AG10803 (cell line): ENCODE results near the gene CCND1.

ENCODE experiments used
- DNase-seq: peaks from one replicate; pipeline ENCODE4 v3.0.0; 2010; ENCODE audit warnings: low read depth
- H3K4me3 ChIP-seq: 2 replicates; pipeline ENCODE4 v1.5.1; 2011; ENCODE audit warnings: mild to moderate bottlenecking, low read length, control low read depth
- TF ChIP-seq, protein P1 (sequence below): conservative IDR thresholded peaks from 2 replicates; pipeline ENCODE4 v1.5.1; 2011; ENCODE audit warnings: mild to moderate bottlenecking, low read length, control low read depth, inconsistent platforms

The CCND1 gene

DNA sequence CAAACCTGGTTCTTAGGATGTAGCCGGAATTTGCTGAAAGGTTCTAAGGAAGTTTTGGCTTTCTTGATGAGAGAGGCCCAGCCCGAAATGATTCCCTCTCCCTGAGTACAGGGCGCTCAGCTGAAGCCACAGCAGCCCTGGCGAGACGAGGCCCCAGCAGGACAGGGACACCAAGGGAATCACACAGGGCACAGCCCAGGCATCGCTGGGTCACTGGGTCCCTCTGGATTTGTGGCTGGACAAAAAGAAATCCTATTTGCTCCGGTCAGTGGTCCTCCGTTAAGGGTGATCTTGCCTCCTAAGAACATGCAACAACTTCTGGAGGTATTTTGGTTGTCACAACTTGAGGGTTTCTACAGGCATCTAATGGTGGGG, 56.5 kb downstream of the CCND1 start:
- TF ChIP-seq, protein P1, sequence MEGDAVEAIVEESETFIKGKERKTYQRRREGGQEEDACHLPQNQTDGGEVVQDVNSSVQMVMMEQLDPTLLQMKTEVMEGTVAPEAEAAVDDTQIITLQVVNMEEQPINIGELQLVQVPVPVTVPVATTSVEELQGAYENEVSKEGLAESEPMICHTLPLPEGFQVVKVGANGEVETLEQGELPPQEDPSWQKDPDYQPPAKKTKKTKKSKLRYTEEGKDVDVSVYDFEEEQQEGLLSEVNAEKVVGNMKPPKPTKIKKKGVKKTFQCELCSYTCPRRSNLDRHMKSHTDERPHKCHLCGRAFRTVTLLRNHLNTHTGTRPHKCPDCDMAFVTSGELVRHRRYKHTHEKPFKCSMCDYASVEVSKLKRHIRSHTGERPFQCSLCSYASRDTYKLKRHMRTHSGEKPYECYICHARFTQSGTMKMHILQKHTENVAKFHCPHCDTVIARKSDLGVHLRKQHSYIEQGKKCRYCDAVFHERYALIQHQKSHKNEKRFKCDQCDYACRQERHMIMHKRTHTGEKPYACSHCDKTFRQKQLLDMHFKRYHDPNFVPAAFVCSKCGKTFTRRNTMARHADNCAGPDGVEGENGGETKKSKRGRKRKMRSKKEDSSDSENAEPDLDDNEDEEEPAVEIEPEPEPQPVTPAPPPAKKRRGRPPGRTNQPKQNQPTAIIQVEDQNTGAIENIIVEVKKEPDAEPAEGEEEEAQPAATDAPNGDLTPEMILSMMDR = no peak
- H3K4me3 ChIP-seq = no peak overlapping the region
- DNase-seq = no peak

DNA sequence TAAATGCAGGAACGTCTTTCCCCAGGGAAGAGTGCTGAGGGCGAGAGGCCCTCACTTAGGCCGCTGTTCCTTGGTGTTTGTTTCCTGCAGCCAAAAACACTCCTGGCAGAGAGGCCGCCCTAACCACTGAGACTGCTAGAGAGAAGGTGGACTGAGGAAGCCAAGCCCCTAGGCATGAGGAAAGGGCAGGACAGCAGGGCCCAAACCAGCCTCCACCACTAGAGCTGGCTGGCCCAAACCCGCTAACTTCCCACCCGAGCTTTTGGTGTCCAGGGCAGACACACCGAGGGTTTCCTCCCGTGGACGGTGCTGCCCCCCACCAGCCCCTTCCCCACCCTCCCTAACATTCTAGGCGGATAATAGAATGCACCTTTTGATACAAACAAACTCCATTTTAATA, 56.9 kb downstream of the CCND1 start:
- H3K4me3 ChIP-seq = no peak overlapping the region
- TF ChIP-seq, protein P1 = no peak
- no peak for DNase-seq

DNA sequence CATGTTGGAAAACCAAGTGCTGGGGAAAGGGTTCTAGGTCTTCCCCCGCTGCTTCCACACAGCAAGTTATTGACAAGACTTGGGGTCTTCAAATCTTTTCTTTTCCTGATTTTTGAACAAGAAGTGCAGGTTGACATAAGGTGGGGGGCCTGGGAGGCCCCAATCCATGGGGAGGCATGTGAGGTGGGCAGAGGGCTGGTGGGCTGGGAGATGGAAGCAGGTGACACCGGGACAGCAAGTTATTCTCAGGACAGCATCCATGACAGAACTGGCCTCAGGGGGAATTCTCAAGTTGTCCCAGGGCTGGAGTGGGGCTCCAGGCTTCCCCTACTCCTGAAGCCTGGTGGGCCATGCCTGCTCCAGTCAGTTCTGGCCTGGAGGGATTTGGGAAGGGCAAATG, 57.4 kb downstream of the CCND1 start:
- TF ChIP-seq, protein P1 = no peak
- H3K4me3 ChIP-seq = no peak overlapping the region

DNA sequence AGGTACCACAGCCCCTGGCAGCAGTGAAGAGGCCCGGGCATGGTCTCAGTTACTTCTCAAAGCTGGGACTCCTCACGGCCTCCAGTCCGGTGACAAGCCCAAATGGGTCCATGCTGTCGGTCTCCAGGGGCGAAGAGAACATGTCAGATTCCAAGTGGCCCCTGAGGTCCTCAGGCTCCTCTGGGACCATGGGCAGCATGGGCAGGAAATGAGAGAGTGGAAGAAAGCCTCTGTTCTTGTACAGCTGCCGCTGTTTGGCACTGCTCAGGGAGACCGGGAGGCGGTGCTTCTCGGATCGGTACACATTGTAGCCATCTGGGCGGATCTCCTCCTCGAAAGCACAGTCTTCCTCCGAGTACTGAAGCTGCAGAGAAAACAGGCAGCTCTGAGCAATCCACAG, 58.3 kb downstream of the CCND1 start:
- TF ChIP-seq, protein P1 = no peak
- H3K4me3 ChIP-seq = no peak overlapping the region
- peak; percentile 49 for DNase-seq

More for the DNA sequence above, 57.4 kb downstream of the CCND1 start:
- no peak for DNase-seq

DNA sequence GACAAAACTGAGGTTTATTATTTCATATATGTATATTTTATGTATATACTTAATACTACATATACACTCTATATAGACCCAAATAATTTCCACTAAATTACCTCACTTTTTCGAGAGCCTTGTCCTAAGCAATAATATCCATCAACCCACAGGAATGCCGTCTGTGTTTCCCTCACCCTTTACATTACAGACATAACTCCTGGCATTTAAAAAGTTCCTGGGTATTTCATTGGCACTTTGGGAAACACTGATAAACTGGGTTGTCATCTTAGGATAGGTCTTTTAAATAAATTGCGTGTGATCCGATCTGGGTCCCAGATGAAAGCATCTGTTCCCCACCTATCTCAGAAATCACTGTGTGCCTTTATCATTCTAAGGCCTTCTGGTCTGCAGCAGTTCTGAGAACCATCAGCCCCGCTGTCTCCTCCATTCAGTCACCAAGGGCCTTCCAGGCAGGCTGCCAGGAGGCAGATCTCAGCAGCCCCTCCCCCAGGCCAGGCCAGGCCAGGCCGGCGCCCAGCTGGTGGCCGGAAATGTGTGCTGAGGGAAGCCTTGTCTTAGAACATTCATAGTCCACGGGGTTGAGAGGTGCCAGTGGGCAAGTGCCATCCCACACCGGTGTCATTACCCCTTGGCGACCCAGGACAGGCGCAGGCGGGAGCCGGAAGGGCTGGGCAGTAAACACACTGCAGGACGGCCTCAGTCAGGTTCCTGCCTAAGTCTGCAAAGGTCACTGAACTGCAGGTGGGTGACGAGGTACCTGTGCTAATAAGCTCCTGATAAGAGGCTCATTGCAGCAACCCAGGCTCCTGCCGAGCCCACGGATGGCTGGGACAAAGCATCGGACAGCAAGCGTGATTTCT, 59.6 kb downstream of the CCND1 start:
- TF ChIP-seq, protein P1 = no peak
- H3K4me3 ChIP-seq = no peak overlapping the region
- peak; percentile 39 for DNase-seq

DNA sequence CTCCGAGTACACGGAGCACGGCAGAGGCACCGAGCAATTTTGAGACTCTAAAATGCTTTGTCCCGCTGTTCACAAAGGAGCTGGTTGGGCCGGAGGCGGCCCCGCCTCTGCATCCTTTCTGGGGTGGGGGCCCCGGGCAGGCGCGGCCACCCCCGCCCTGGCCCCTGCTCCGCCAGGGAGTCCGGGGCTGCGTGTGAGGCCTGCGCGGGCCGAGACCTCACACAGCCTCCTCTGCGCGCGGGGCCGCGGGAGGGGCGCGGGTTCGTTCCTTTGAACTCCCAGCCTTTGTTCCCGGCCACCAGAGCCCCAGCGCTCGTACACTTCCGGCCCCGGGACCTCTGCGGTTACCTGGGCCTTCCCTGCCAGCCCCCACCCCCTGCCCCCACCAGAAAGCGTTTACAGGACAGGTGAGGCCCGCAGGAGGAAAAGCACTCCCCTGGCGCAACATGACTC, 61.3 kb downstream of the CCND1 start:
- DNase-seq = no peak
- TF ChIP-seq, protein P1 = no peak
- H3K4me3 ChIP-seq = no peak overlapping the region
